Raji (cell line): Measurements from ENCODE around the gene TMEM87A.

Experiments
- POLR2A ChIP-seq: IDR thresholded peaks from 2 replicates; pipeline ENCODE4 v1.6.1; 2011; ENCODE audit warnings: low read depth, low read length, control low read depth; ENCODE audit not compliant: insufficient read depth

Gene TMEM87A

DNA sequence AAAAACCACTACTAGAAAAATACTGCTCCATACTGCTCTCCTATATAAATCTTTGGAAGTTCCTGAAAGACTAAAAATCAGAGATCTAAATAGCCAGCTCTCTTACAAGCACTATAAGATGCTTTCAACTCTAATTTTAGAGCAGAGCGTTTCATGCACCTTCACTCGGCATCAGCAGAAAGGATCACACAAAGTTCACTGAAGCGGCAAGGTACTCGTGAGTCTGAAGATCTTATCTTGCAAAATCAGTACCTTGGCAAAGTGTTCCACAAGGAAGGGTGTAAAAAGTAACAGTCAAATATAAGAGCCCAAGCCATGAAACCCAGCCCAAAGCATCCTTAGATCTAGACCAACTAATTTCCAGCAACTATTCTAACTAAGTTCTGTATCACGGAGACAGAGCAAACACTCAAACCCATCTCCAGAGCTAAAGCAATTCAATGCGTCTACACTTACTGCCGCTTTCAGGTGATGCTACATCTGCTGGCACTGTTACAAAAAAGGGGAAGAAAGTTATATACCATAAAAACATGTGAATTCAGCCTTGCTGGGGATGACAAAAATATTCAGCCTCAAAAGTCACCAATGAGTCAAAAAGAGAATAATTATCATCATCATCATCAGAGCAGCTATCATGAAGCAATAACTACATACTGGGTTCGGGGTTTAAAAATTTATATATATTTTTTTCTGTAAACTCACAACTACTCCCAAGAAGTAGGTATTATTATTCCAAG lies 81.5 kb downstream of the TMEM87A start:
- TF ChIP-seq POLR2A = no peak

GRCh38 chr15:42190370-42190769 lies 82.9 kb downstream of the TMEM87A start:
- no peak for TF ChIP-seq POLR2A

- TF ChIP-seq POLR2A = no peak
Measured at GRCh38 chr15:42185801-42186200, 87.4 kb downstream of the TMEM87A start.

DNA sequence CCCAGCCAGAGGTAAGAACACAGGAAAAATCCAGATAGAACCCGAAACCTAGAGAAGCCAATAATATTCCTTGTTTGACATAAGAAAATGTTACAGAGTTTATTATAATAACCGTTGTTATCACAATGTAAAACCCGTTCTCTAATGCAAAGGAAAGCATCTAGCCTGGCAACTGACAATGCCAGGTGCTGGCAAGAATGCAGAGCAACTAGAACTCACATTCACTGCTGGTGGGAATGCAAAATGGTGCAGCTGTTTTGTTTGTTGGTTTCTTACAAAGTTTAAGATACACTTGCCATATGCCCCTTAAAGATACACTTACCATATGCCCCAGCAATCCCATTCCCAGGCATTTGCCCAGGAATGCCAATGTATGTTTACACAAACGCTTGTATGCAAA lies 88.5 kb downstream of the TMEM87A start:
- no peak for TF ChIP-seq POLR2A

- no peak for TF ChIP-seq POLR2A
Measured at GRCh38 chr15:42184296-42184695, 88.9 kb downstream of the TMEM87A start.

- no peak for TF ChIP-seq POLR2A
Measured at GRCh38 chr15:42182961-42183360, 90.3 kb downstream of the TMEM87A start.

DNA sequence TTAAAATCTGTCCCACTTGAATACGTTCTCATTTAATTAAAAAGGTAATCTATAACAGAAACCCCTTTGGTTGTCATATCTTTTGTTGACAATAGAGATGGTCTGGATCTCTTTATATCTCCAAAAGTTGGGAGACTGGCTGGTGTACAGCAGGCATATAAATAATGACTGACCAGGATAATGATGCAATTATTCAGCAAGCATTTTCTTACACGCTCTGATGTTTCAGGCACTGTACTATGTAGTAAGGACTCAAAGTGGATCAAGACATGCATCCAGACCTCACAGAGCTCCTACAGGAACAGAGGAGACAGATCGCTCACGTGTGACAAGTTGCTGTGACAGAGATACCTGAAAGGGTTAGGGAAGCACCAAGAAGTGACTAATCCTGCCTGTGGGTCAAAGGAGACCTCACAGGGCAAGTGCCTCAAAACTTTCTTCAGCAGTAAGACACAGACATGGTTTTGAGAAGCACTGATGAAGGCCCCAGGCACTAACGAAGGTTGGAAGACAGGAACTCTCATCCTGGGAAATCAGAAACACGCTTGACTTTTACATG lies 90.8 kb downstream of the TMEM87A start:
- no peak for TF ChIP-seq POLR2A

- TF ChIP-seq POLR2A = no peak
Measured at GRCh38 chr15:42178056-42178455, 95.2 kb downstream of the TMEM87A start.

DNA sequence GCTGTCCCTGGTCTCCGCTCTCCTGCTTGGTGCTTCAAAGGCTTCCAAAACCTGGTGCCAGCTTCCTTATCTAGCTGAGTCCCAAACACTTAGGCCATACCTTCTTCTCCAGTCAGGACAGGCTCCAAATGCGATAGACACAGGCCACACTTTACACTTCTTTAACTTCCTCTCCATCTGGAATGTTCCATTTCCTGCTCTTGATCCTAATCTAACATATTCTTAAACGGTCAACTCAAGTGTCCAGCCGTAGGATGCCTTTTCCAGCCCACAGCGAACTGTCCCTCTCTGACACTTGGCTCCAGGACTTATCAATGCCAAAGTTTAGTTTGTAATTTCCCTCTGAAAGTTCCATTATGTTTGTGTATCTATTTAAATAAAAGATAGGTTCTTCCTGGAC lies 97.6 kb downstream of the TMEM87A start:
- no peak for TF ChIP-seq POLR2A

DNA sequence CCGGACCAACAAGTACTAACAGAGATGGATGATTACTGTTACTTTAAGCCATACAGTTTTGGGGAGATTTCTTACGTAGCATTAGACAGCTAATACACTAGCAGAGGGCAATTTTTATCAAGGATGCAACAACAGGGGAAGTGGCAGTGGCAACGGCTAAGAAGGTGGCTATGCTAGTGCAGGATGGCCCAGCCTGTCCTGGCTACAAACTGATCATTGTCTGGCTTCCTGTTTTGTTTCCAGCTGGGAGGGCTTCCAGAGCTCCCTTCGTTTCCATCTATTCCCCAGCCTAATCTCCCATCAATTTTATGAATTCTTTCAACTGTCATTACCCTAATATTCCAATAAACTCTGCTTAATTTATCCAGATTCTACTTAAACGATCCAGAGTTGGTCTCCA lies 100.8 kb downstream of the TMEM87A start:
- TF ChIP-seq POLR2A = no peak

- no peak for TF ChIP-seq POLR2A
Measured at GRCh38 chr15:42171795-42172194, 101.4 kb downstream of the TMEM87A start.

DNA sequence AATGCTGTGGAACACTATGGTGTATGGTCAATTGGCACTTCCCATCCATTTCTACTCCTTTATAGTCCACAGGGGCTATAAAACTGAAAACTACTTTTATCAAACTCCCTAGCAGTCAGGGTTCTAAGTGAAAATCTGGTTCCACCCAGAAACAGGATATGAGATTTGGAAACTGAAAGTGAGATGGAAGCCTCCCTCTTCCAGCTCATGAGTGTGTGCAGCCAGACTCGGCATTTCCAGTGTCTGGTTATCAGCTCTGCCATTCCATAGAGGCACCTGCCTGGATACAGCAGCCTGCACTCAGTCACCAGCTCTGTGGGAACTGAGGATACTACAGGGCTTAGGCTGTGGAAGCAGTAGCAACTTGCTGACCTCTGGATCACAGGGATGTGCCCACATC lies 102.1 kb downstream of the TMEM87A start:
- TF ChIP-seq POLR2A = no peak

- TF ChIP-seq POLR2A = no peak
Measured at GRCh38 chr15:42166225-42166940, 106.8 kb downstream of the TMEM87A start.

DNA sequence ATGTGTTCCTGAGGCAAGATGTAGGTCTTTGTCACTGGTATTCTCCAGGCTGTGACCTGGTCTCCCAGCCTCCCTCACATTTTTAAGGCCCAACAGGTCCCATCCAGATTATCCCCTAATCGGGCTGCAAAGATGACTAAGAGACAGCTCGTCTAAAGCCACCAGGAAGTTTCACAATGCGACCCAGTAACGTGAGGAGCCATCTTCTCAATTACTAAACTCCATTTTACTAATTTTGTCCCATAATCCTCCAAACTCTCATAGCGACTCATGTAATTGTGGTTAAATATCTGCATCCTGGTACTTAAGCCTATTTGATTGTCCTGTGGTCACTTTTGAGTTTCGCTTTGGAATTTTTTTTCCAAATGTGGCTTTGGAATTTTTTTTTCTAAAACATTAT lies 108.1 kb downstream of the TMEM87A start:
- TF ChIP-seq POLR2A = no peak

GRCh38 chr15:42163947-42164550 lies 109.2 kb downstream of the TMEM87A start:
- no peak for TF ChIP-seq POLR2A

DNA sequence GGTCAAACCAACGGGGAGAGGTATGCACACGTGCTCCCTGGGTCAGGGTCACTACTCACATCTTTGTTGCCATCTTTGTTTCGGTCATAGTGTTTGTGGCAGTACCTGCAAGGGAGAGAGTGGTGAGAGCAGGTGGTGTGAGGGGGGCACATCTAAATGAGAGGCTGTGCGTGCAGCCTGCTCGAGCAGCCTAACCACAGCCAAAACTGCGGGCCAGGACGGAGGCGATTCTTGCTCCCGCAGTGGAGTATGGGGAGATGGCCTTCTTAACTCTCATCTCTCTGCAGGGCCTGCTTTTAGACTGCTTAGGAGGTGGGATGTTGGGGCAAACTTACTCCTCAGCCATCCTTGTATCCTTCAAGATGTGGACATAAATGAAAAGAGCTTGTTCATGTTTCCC lies 109.9 kb downstream of the TMEM87A start:
- no peak for TF ChIP-seq POLR2A
